ENCODE results near the gene KLKB1. TPM values are rescaled to one million over a fixed set of nuclear protein-coding genes. Genes with fewer than 3 reads are reported as not detected.

The KLKB1 gene
- total RNA-seq, 1 experiment from 2014 or later, result 10.1 TPM

DNA sequence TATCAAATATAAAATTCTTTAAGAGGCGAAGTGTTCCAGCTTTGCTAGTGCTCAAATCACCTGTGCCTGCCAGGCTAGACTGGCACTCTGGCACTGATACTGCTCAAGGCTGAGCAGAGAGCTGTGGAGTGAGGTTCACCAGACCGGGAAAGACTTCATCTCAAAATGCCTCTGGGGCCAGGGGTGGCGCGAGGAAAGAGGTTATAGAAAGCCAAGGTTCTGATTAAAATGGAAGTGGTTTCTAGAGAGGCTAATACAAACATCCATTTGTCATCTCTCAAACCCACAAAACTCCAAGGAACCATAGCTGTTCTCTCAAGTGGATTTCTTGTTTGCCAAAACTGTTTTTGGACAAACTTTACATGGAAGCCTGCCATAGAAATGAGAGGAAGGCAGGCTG lies 80.2 kb downstream of the KLKB1 start:
- H3K27me3 Mint-ChIP-seq (ENCODE audit: low read depth), result no peaks in the 10 kb centered on the region; the same call in 1 of the 2 replicates
- H3K4me1 Mint-ChIP-seq, result peaks cover 8% of the 10 kb centered on the region; the same call in 1 of the 2 replicates
- TF ChIP-seq FOXP1 (CRISPR knock-in tag; IDR thresholded peaks at IDR 0.05; ENCODE audit: borderline replicate concordance) (no peak), EMX1 (CRISPR knock-in tag; IDR thresholded peaks at IDR 0.05) (no peak)
- DNase-seq (ENCODE audit: low spot score) (no peak), ATAC-seq (no peak)
- no peak overlapping the region for H3K4me3 Mint-ChIP-seq
- CTCF ChIA-PET, result interaction anchor here (1.3 kb wide), 1 partner anchor 9 kb away, joined by 9 read pairs; no protein-coding TSS in a partner anchor
- H3K9me3 Mint-ChIP-seq, result no peaks in the 10 kb centered on the region
- POLR2A ChIA-PET, result no interaction called here
- no peak overlapping the region for H3K27ac Mint-ChIP-seq
- no peaks in the 10 kb centered on the region for H3K36me3 Mint-ChIP-seq

DNA sequence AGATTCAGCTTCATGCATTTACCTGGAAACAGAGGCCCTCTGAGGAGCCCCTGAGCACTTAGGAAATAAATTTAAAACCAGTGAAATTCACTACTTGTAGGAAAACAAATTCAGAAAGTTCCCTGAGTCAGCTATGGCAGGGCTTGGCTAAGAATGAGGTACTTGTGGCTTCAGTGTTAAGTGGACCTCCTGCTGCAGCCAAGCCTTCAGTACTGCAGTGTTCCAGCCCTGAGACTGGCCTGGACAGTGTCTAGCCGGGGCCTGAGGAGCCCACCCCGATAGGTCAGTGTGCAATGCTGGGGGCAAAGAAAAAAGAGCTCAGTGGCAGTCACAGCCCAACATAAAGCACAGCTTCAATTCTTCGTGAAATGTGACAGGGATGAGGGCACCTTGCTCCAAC lies 80.6 kb downstream of the KLKB1 start:
- ATAC-seq, result no peak
- no peaks in the 10 kb centered on the region for H3K9me3 Mint-ChIP-seq
- no peak overlapping the region for H3K27ac Mint-ChIP-seq
- peaks cover 8% of the 10 kb centered on the region; the same call in 1 of the 2 replicates for H3K4me1 Mint-ChIP-seq
- no peak overlapping the region for H3K4me3 Mint-ChIP-seq
- no peaks in the 10 kb centered on the region for H3K36me3 Mint-ChIP-seq
- DNase-seq (ENCODE audit: low spot score), result no peak
- TF ChIP-seq, protein P1, sequence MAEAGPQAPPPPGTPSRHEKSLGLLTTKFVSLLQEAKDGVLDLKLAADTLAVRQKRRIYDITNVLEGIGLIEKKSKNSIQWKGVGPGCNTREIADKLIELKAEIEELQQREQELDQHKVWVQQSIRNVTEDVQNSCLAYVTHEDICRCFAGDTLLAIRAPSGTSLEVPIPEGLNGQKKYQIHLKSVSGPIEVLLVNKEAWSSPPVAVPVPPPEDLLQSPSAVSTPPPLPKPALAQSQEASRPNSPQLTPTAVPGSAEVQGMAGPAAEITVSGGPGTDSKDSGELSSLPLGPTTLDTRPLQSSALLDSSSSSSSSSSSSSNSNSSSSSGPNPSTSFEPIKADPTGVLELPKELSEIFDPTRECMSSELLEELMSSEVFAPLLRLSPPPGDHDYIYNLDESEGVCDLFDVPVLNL (CRISPR knock-in tag; IDR thresholded peaks at IDR 0.05; ENCODE audit: borderline replicate concordance, low read depth), result no peak
- no peak for TF ChIP-seq TEAD4 (CRISPR knock-in tag; IDR thresholded peaks at IDR 0.05)
- TF ChIP-seq, protein P2, sequence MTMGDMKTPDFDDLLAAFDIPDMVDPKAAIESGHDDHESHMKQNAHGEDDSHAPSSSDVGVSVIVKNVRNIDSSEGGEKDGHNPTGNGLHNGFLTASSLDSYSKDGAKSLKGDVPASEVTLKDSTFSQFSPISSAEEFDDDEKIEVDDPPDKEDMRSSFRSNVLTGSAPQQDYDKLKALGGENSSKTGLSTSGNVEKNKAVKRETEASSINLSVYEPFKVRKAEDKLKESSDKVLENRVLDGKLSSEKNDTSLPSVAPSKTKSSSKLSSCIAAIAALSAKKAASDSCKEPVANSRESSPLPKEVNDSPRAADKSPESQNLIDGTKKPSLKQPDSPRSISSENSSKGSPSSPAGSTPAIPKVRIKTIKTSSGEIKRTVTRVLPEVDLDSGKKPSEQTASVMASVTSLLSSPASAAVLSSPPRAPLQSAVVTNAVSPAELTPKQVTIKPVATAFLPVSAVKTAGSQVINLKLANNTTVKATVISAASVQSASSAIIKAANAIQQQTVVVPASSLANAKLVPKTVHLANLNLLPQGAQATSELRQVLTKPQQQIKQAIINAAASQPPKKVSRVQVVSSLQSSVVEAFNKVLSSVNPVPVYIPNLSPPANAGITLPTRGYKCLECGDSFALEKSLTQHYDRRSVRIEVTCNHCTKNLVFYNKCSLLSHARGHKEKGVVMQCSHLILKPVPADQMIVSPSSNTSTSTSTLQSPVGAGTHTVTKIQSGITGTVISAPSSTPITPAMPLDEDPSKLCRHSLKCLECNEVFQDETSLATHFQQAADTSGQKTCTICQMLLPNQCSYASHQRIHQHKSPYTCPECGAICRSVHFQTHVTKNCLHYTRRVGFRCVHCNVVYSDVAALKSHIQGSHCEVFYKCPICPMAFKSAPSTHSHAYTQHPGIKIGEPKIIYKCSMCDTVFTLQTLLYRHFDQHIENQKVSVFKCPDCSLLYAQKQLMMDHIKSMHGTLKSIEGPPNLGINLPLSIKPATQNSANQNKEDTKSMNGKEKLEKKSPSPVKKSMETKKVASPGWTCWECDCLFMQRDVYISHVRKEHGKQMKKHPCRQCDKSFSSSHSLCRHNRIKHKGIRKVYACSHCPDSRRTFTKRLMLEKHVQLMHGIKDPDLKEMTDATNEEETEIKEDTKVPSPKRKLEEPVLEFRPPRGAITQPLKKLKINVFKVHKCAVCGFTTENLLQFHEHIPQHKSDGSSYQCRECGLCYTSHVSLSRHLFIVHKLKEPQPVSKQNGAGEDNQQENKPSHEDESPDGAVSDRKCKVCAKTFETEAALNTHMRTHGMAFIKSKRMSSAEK (CRISPR knock-in tag; IDR thresholded peaks at IDR 0.05; ENCODE audit: borderline replicate concordance), result no peak
- no peak for TF ChIP-seq JUN (CRISPR knock-in tag; IDR thresholded peaks at IDR 0.05)
- TF ChIP-seq, protein P3, sequence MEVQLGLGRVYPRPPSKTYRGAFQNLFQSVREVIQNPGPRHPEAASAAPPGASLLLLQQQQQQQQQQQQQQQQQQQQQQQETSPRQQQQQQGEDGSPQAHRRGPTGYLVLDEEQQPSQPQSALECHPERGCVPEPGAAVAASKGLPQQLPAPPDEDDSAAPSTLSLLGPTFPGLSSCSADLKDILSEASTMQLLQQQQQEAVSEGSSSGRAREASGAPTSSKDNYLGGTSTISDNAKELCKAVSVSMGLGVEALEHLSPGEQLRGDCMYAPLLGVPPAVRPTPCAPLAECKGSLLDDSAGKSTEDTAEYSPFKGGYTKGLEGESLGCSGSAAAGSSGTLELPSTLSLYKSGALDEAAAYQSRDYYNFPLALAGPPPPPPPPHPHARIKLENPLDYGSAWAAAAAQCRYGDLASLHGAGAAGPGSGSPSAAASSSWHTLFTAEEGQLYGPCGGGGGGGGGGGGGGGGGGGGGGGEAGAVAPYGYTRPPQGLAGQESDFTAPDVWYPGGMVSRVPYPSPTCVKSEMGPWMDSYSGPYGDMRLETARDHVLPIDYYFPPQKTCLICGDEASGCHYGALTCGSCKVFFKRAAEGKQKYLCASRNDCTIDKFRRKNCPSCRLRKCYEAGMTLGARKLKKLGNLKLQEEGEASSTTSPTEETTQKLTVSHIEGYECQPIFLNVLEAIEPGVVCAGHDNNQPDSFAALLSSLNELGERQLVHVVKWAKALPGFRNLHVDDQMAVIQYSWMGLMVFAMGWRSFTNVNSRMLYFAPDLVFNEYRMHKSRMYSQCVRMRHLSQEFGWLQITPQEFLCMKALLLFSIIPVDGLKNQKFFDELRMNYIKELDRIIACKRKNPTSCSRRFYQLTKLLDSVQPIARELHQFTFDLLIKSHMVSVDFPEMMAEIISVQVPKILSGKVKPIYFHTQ (CRISPR knock-in tag; IDR thresholded peaks at IDR 0.05), result no peak
- TF ChIP-seq, protein P4, sequence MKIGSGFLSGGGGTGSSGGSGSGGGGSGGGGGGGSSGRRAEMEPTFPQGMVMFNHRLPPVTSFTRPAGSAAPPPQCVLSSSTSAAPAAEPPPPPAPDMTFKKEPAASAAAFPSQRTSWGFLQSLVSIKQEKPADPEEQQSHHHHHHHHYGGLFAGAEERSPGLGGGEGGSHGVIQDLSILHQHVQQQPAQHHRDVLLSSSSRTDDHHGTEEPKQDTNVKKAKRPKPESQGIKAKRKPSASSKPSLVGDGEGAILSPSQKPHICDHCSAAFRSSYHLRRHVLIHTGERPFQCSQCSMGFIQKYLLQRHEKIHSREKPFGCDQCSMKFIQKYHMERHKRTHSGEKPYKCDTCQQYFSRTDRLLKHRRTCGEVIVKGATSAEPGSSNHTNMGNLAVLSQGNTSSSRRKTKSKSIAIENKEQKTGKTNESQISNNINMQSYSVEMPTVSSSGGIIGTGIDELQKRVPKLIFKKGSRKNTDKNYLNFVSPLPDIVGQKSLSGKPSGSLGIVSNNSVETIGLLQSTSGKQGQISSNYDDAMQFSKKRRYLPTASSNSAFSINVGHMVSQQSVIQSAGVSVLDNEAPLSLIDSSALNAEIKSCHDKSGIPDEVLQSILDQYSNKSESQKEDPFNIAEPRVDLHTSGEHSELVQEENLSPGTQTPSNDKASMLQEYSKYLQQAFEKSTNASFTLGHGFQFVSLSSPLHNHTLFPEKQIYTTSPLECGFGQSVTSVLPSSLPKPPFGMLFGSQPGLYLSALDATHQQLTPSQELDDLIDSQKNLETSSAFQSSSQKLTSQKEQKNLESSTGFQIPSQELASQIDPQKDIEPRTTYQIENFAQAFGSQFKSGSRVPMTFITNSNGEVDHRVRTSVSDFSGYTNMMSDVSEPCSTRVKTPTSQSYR (CRISPR knock-in tag; IDR thresholded peaks at IDR 0.05), result no peak
- TF ChIP-seq, protein P5, sequence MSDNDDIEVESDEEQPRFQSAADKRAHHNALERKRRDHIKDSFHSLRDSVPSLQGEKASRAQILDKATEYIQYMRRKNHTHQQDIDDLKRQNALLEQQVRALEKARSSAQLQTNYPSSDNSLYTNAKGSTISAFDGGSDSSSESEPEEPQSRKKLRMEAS (CRISPR knock-in tag; IDR thresholded peaks at IDR 0.05), result no peak
- TF ChIP-seq ZNF219 (CRISPR knock-in tag; IDR thresholded peaks at IDR 0.05; ENCODE audit: borderline replicate concordance), result no peak
- TF ChIP-seq, protein P6, sequence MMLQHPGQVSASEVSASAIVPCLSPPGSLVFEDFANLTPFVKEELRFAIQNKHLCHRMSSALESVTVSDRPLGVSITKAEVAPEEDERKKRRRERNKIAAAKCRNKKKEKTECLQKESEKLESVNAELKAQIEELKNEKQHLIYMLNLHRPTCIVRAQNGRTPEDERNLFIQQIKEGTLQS (CRISPR knock-in tag; conservative IDR thresholded peaks at IDR 0.05), result no peak
- no peak for TF ChIP-seq GRHL2 (CRISPR knock-in tag; IDR thresholded peaks at IDR 0.05; ENCODE audit: insufficient replicate concordance, severe bottlenecking)
- TF ChIP-seq, protein P7, sequence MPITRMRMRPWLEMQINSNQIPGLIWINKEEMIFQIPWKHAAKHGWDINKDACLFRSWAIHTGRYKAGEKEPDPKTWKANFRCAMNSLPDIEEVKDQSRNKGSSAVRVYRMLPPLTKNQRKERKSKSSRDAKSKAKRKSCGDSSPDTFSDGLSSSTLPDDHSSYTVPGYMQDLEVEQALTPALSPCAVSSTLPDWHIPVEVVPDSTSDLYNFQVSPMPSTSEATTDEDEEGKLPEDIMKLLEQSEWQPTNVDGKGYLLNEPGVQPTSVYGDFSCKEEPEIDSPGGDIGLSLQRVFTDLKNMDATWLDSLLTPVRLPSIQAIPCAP (CRISPR knock-in tag; IDR thresholded peaks at IDR 0.05), result no peak
- TF ChIP-seq, protein P8, sequence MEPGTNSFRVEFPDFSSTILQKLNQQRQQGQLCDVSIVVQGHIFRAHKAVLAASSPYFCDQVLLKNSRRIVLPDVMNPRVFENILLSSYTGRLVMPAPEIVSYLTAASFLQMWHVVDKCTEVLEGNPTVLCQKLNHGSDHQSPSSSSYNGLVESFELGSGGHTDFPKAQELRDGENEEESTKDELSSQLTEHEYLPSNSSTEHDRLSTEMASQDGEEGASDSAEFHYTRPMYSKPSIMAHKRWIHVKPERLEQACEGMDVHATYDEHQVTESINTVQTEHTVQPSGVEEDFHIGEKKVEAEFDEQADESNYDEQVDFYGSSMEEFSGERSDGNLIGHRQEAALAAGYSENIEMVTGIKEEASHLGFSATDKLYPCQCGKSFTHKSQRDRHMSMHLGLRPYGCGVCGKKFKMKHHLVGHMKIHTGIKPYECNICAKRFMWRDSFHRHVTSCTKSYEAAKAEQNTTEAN (CRISPR knock-in tag; IDR thresholded peaks at IDR 0.05), result no peak
- TF ChIP-seq, protein P9, sequence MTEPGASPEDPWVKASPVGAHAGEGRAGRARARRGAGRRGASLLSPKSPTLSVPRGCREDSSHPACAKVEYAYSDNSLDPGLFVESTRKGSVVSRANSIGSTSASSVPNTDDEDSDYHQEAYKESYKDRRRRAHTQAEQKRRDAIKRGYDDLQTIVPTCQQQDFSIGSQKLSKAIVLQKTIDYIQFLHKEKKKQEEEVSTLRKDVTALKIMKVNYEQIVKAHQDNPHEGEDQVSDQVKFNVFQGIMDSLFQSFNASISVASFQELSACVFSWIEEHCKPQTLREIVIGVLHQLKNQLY (CRISPR knock-in tag; IDR thresholded peaks at IDR 0.05), result no peak
- TF ChIP-seq, protein P10, sequence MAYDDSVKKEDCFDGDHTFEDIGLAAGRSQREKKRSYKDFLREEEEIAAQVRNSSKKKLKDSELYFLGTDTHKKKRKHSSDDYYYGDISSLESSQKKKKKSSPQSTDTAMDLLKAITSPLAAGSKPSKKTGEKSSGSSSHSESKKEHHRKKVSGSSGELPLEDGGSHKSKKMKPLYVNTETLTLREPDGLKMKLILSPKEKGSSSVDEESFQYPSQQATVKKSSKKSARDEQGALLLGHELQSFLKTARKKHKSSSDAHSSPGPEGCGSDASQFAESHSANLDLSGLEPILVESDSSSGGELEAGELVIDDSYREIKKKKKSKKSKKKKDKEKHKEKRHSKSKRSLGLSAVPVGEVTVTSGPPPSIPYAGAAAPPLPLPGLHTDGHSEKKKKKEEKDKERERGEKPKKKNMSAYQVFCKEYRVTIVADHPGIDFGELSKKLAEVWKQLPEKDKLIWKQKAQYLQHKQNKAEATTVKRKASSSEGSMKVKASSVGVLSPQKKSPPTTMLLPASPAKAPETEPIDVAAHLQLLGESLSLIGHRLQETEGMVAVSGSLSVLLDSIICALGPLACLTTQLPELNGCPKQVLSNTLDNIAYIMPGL (CRISPR knock-in tag; IDR thresholded peaks at IDR 0.05), result no peak
- ChIA-PET POLR2A (no interaction called here), CTCF (interaction anchor here (0.6 to 1.3 kb wide), 2 partner anchors 9 to 43 kb away, joined by 4 to 9 read pairs; no protein-coding TSS in a partner anchor)
- H3K27me3 Mint-ChIP-seq (ENCODE audit: low read depth), result no peaks in the 10 kb centered on the region; the same call in 1 of the 2 replicates
